H1 (cell line): ENCODE data around the gene S100A8. TPM values are rescaled to one million over a fixed set of nuclear protein-coding genes. Genes with fewer than 3 reads are reported as not detected.

ENCODE experiments used
- CTCF ChIA-PET: fragments of 300-600 bp; sonication (Branson Sonifier 250); formaldehyde crosslinking; loops from one replicate; lab custom pipeline; 2021; ENCODE audit not compliant: partially characterized antibody; lab: Charles Lee
- POLR2A ChIA-PET: fragments of 300-600 bp; sonication (Branson Sonifier 250); formaldehyde crosslinking; loops from one replicate; lab custom pipeline; 2021; ENCODE audit warnings: inconsistent platforms; ENCODE audit not compliant: partially characterized antibody; lab: Charles Lee
- DNase-seq, 2 experiments: peaks; one replicate each; pipeline versions ENCODE4 v3.0.0 to v3.0.0-alpha.2; 2010 to 2022; ENCODE audit warnings: low spot score in 2 of 2, low read depth in 1 of 2, mixed read lengths in 1 of 2
- FAIRE-seq: peaks from 2 replicates; lab custom pipeline; 2011; peaks lifted over from hg19 to GRCh38; lab: Jason Lieb, UNC
- H2AFZ ChIP-seq: 2 replicates; pipeline ENCODE4 v1.8.1; 2012; ENCODE audit warnings: low read length, inconsistent platforms
- H2AK5ac ChIP-seq: 2 replicates; pipeline ENCODE4 v1.6.1; 2013; ENCODE audit warnings: low read depth, low read length
- H2BK120ac ChIP-seq: replicated peaks from 2 replicates; pipeline ENCODE3; 2013; ENCODE audit warnings: low read depth, low read length, inconsistent platforms
- H2BK12ac ChIP-seq: 2 replicates; pipeline ENCODE4 v1.6.1; 2013; ENCODE audit warnings: low read depth, low read length
- H2BK15ac ChIP-seq: 2 replicates; pipeline ENCODE4 v1.6.1; 2013; ENCODE audit warnings: low read length
- H2BK20ac ChIP-seq: 2 replicates; pipeline ENCODE4 v1.6.1; 2013; ENCODE audit warnings: low read length
- H2BK5ac ChIP-seq: 2 replicates; pipeline ENCODE4 v1.6.1; 2013; ENCODE audit warnings: low read depth, low read length
- H3K14ac ChIP-seq: 2 replicates; pipeline ENCODE4 v1.6.1; 2013; ENCODE audit warnings: inconsistent platforms; ENCODE audit not compliant: insufficient read length
- H3K18ac ChIP-seq: 2 replicates; pipeline ENCODE4 v1.6.1; 2013; ENCODE audit warnings: low read length; ENCODE audit errors: extremely low read depth
- H3K23ac ChIP-seq: 2 replicates; pipeline ENCODE4 v1.6.1; 2013; ENCODE audit warnings: inconsistent platforms; ENCODE audit not compliant: insufficient read length
- H3K23me2 ChIP-seq: 2 replicates; pipeline ENCODE4 v1.6.1; 2013; ENCODE audit warnings: low read depth, low read length
- H3K27ac ChIP-seq: 2 replicates; pipeline ENCODE4 v1.6.1; 2011; ENCODE audit warnings: low read depth, low read length, inconsistent platforms
- H3K27me3 ChIP-seq, 4 experiments: replicated peaks in 1 of 4; 1 replicate in 1 of 4; 2 replicates in 3 of 4; pipeline versions ENCODE4 v1.6.1 to v1.8.1; 2011 to 2013; ENCODE audit warnings: low read length in 3 of 4, mild to moderate bottlenecking in 3 of 4, inconsistent platforms in 2 of 4, mixed read lengths in 2 of 4, moderate library complexity in 1 of 4; ENCODE audit not compliant: control insufficient read depth in 3 of 4, insufficient read depth in 3 of 4; ENCODE audit errors: extremely low read depth in 1 of 4
- H3K36me3 ChIP-seq, 4 experiments: 2 replicates each; pipeline versions ENCODE4 v1.6.1 to v1.8.1; 2011 to 2013; ENCODE audit warnings: mild to moderate bottlenecking in 4 of 4, low read length in 3 of 4, moderate library complexity in 2 of 4, control low read depth in 1 of 4, inconsistent platforms in 1 of 4; ENCODE audit not compliant: insufficient read depth in 4 of 4, control insufficient read depth in 2 of 4
- H3K4ac ChIP-seq: replicated peaks from 2 replicates; pipeline ENCODE3; 2013; ENCODE audit warnings: low read length, low read depth, mixed read lengths, inconsistent platforms; ENCODE audit not compliant: insufficient read length
- H3K4me1 ChIP-seq, 4 experiments: replicated peaks in 1 of 4; 1 replicate in 1 of 4; 2 replicates in 3 of 4; pipeline versions ENCODE4 v1.6.1 to v1.8.1; 2011 to 2013; ENCODE audit warnings: low read length in 3 of 4, inconsistent platforms in 2 of 4, mixed read lengths in 1 of 4; ENCODE audit not compliant: insufficient read depth in 4 of 4, control insufficient read depth in 3 of 4
- H3K4me2 ChIP-seq, 2 experiments: 2 replicates each; pipeline versions ENCODE4 v1.6.1 to v1.8.1; 2011 to 2013; ENCODE audit warnings: low read depth in 2 of 2, low read length in 2 of 2, control low read depth in 1 of 2, inconsistent platforms in 1 of 2, mild to moderate bottlenecking in 1 of 2; ENCODE audit not compliant: insufficient read depth in 1 of 2
- H3K4me3 ChIP-seq, 4 experiments: fragments of 200-600, 300-600 bp in 1 of 4; sonication (generic), shearing (Covaris generic), sonication (Bioruptor Twin) in 1 of 4; 2 replicates each; pipeline versions ENCODE4 v1.5.1 to v1.8.1; 2011 to 2016; ENCODE audit warnings: low read length in 4 of 4, low read depth in 3 of 4, control low read depth in 2 of 4, inconsistent platforms in 2 of 4, mild to moderate bottlenecking in 2 of 4, mixed read lengths in 1 of 4, moderate library complexity in 1 of 4; ENCODE audit not compliant: insufficient read depth in 2 of 4; ENCODE audit errors: extremely low read depth in 1 of 4
- H3K56ac ChIP-seq: replicated peaks from 2 replicates; pipeline ENCODE3; 2013; ENCODE audit warnings: low read depth, mild to moderate bottlenecking, mixed read lengths, low read length, inconsistent platforms; ENCODE audit not compliant: insufficient read length
- H3K79me1 ChIP-seq: 2 replicates; pipeline ENCODE4 v1.6.1; 2013; ENCODE audit warnings: low read depth, low read length, control low read depth
- H3K79me2 ChIP-seq, 2 experiments: 2 replicates each; pipeline versions ENCODE4 v1.6.1 to v1.8.1; 2012 to 2013; ENCODE audit warnings: low read length in 2 of 2, mild to moderate bottlenecking in 2 of 2, inconsistent platforms in 1 of 2; ENCODE audit not compliant: insufficient read depth in 2 of 2, control insufficient read depth in 1 of 2
- H3K9ac ChIP-seq, 4 experiments: replicated peaks in 1 of 4; 1 replicate in 1 of 4; 2 replicates in 3 of 4; pipeline versions ENCODE4 v1.6.1 to v1.8.1; 2011 to 2013; ENCODE audit warnings: low read depth in 3 of 4, low read length in 3 of 4, control low read depth in 2 of 4, mild to moderate bottlenecking in 2 of 4, moderate library complexity in 2 of 4, inconsistent platforms in 1 of 4; ENCODE audit errors: extremely low read depth in 1 of 4
- H3K9me3 ChIP-seq, 2 experiments: 2 replicates each; pipeline versions ENCODE4 v1.6.1 to v1.8.1; 2012 to 2013; ENCODE audit warnings: mild to moderate bottlenecking in 2 of 2, moderate library complexity in 2 of 2, control low read depth in 1 of 2, inconsistent platforms in 1 of 2, low read depth in 1 of 2, low read length in 1 of 2, mixed read lengths in 1 of 2; ENCODE audit not compliant: insufficient read depth in 2 of 2
- H4K20me1 ChIP-seq, 2 experiments: replicated peaks in 1 of 2; 2 replicates each; pipeline versions ENCODE3 to v1.8.1; 2011 to 2013; ENCODE audit warnings: inconsistent platforms in 2 of 2, low read length in 2 of 2, mild to moderate bottlenecking in 1 of 2; ENCODE audit not compliant: insufficient read depth in 2 of 2, control insufficient read depth in 1 of 2
- H4K5ac ChIP-seq: 2 replicates; pipeline ENCODE4 v1.6.1; 2013; ENCODE audit warnings: low read length, low read depth, mixed read lengths, inconsistent platforms; ENCODE audit not compliant: insufficient read length
- H4K8ac ChIP-seq: 2 replicates; pipeline ENCODE4 v1.8.0; 2013; ENCODE audit warnings: mild to moderate bottlenecking, moderate library complexity, low read length, inconsistent platforms; ENCODE audit not compliant: insufficient read depth; ENCODE audit errors: extremely low read depth
- H4K91ac ChIP-seq: replicated peaks from 2 replicates; pipeline ENCODE3; 2013; ENCODE audit warnings: low read length, mixed read lengths, inconsistent platforms; ENCODE audit not compliant: insufficient read length
- BCL11A ChIP-seq, 2 experiments: IDR thresholded peaks; one replicate each; pipeline ENCODE4 v1.6.1; 2011; ENCODE audit warnings: low read depth in 2 of 2, low read length in 2 of 2, mild to moderate bottlenecking in 2 of 2
- BRCA1 ChIP-seq: IDR thresholded peaks from 2 replicates; pipeline ENCODE4 v1.6.1; 2012; ENCODE audit warnings: low read depth, low read length, improper control_type of control experiment
- CBX5 ChIP-seq: fragments of 300-800, 300-1000 bp; sonication (generic); IDR thresholded peaks from 2 replicates; pipeline ENCODE4 v1.7.1; 2016; ENCODE audit warnings: antibody characterized with exemption, low read length, low read depth
- GABPA ChIP-seq: IDR thresholded peaks from 2 replicates; pipeline ENCODE4 v1.6.1; 2011; ENCODE audit warnings: mild to moderate bottlenecking, low read length, moderate library complexity, borderline replicate concordance; ENCODE audit not compliant: insufficient read depth
- JUND ChIP-seq: IDR thresholded peaks from 2 replicates; pipeline ENCODE4 v1.6.1; 2011; ENCODE audit warnings: mild to moderate bottlenecking, improper control_type of control experiment, low read length
- KDM1A ChIP-seq: fragments of 200-600, 300-600 bp; sonication (generic); IDR thresholded peaks from 2 replicates; pipeline ENCODE4 v1.7.1; 2016; ENCODE audit warnings: mild to moderate bottlenecking, low read length, borderline replicate concordance
- RAD21 ChIP-seq, 2 experiments: IDR thresholded peaks in 1 of 2; conservative IDR thresholded peaks in 1 of 2; 2 replicates each; pipeline ENCODE4 v1.6.1; 2011; ENCODE audit warnings: low read depth in 2 of 2, low read length in 2 of 2, improper control_type of control experiment in 1 of 2, inconsistent platforms in 1 of 2, mild to moderate bottlenecking in 1 of 2, moderate library complexity in 1 of 2
- SP2 ChIP-seq: IDR thresholded peaks from 2 replicates; pipeline ENCODE4 v1.6.1; 2012; ENCODE audit warnings: mild to moderate bottlenecking, low read length, inconsistent platforms
- TAF7 ChIP-seq: optimal IDR thresholded peaks from 2 replicates; pipeline ENCODE3; 2011; ENCODE audit warnings: low read depth, mild to moderate bottlenecking, inconsistent platforms, low read length, moderate library complexity, borderline replicate concordance
- TCF12 ChIP-seq: IDR thresholded peaks from 2 replicates; pipeline ENCODE4 v1.6.1; 2011; ENCODE audit warnings: low read depth, mild to moderate bottlenecking, low read length
- TEAD4 ChIP-seq: IDR thresholded peaks from 2 replicates; pipeline ENCODE4 v1.6.1; 2012; ENCODE audit warnings: low read depth, low read length, inconsistent platforms, mixed read lengths
- YY1 ChIP-seq: IDR thresholded peaks from 2 replicates; pipeline ENCODE4 v1.6.1; 2011; ENCODE audit warnings: low read depth, mild to moderate bottlenecking, low read length
- WGBS, 2 experiments: shearing (Covaris generic) in 1 of 2; methylation state at CpG; one replicate each; pipeline versions ENCODE4 v1.1.6 to v1.1.7; 2013 to 2015; ENCODE audit warnings: low lambda C conversion rate in 2 of 2, mixed read lengths in 2 of 2, inconsistent platforms in 1 of 2, low coverage in 1 of 2, missing lambda C conversion rate in 1 of 2; ENCODE audit not compliant: insufficient replicate concordance in 2 of 2, insufficient coverage in 1 of 2, insufficient read length in 1 of 2; ENCODE audit errors: extremely low coverage in 1 of 2, missing lambda C conversion rate in 1 of 2; 5-methylcytosine and 5-hydroxymethylcytosine counted together
- polyA plus RNA-seq, 7 experiments: library from polyadenylated mRNA; depleted of rRNA in 3 of 7; stranded (reverse) in 5 of 7; unstranded in 2 of 7; fragments of >200 nt in 5 of 7; fragments of 200-250 nt in 2 of 7; gene quantifications; 1 replicate in 5 of 7; 2 replicates in 1 of 7; 4 replicates in 1 of 7; pipeline versions ENCODE4 v1.2.1 to v1.2.3, GENCODE V29; 2011 to 2013; ENCODE audit warnings: missing spikeins in 2 of 7, mixed read lengths in 2 of 7
- total RNA-seq: library from RNA; stranded (reverse); fragmentation: NEBNext Ultra II Directional; extraction: Animal tissue kit (Norgen Biotek cat#: 25700); gene quantifications from 2 replicates; pipeline ENCODE4 v1.2.1, GENCODE V29; 2021

Gene S100A8
- total and polyA plus RNA-seq, 2 of the 8 experiments (the other 6 are each of a cell fraction or from before 2014, with no cell fraction given) = not detected

DNA sequence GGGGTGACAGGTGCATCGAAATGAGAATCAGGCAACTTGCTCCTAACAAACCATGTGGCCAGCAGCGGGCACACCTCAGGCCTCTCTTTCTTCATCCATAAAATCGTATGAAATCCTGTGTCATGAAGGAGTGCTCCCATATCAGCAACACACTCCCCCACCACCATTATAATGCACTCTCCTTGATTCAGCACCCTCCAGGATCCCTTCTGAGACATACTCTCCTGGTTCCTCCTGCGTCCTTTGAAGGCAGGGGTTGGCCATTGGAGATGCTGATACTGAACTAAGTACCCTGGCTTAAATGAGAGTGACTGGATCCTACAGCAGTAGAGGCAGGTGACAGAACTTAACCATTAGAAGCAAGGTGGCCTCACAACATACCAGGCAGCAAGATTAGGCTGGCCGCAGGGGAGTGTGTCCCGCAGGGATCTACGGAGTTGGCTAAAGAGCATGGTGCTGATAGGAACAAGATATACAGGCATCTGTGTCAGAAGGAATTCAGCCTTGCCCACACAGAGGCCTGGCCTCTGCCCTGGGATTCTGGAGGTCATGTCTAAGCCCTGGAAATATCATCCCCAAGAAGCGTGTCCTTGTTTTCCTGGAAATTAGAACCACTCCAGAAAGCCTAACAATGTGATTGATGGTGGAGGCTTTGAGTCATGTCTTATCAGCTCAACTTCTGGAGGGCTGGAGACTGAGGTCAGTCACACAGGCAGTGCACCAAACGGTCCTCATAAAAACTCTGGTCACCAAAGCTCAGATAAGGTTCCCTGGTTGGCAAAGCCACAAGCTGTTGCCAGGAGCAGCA, 42.2 kb upstream of the S100A8 start:
- Histone ChIP-seq H3K4me3 (no peak overlapping the region), H2BK20ac (no peak overlapping the region), H2BK120ac (no peak overlapping the region), H3K4me2 (no peak overlapping the region), H2BK15ac (no peak overlapping the region), H3K4me1 (no peaks in the 10 kb centered on the region; a peak in 2 of 7 replicates), H3K23me2 (no peaks in the 10 kb centered on the region; the same call in 1 of the 2 replicates), H3K27ac (no peak overlapping the region), H3K9me3 (no peaks in the 10 kb centered on the region), H3K23ac (no peak overlapping the region), H2AK5ac (no peak overlapping the region), H2AFZ (no peak overlapping the region), H3K56ac (no peak overlapping the region), H3K4ac (no peak overlapping the region), H3K27me3 (no peaks in the 10 kb centered on the region), H3K79me1 (no peaks in the 10 kb centered on the region), H4K91ac (no peak overlapping the region), H4K8ac (no peak overlapping the region), H2BK12ac (no peak overlapping the region), H4K5ac (no peak overlapping the region), H3K79me2 (no peaks in the 10 kb centered on the region), H4K20me1 (peaks cover 0 to 7% of the 10 kb centered on the region in 2 experiments), H2BK5ac (no peak overlapping the region), H3K18ac (no peak overlapping the region), H3K36me3 (no peaks in the 10 kb centered on the region), H3K9ac (no peak overlapping the region; a peak in 1 of 7 replicates), H3K14ac (no peak overlapping the region)
- POLR2A ChIA-PET = no interaction called here
- WGBS, 2 experiments = 88% methylated on average over 9 of the region's 9 CpGs; no CpG with 5 or more reads in 1 of the 2 experiments
- peak in 1 of 2 experiments; percentile 22 for DNase-seq
- CTCF ChIA-PET = interaction anchor here (0.6 to 3.1 kb wide), 3 partner anchors 8 to 62 kb away, joined by 3 to 13 read pairs (median 3); no protein-coding TSS in a partner anchor
- FAIRE-seq = no peak
- TF ChIP-seq KDM1A = no peak
- TF ChIP-seq RAD21 (IDR thresholded peaks at IDR 0.05 in 1 of 2, conservative IDR thresholded peaks at IDR 0.05 in 1 of 2; ENCODE audit: low read depth in 2 of 2, low read length in 2 of 2) = no peak
- TF ChIP-seq CBX5 = no peak
- no peak for TF ChIP-seq BCL11A (IDR thresholded peaks at IDR 0.05; ENCODE audit: low read depth in 2 of 2, low read length in 2 of 2)
- no peak for TF ChIP-seq SP2
- no peak for TF ChIP-seq GABPA
- TF ChIP-seq JUND = no peak
- TF ChIP-seq YY1 = no peak
- TF ChIP-seq TEAD4 = no peak
- TF ChIP-seq TCF12 = no peak
- TF ChIP-seq TAF7 = no peak
- TF ChIP-seq BRCA1 = no peak
